T-helper 17 cell (primary cell): Measurements from ENCODE around the gene DOCK9. TPM values are rescaled to one million over a fixed set of nuclear protein-coding genes. Genes with fewer than 3 reads are reported as not detected.

Experiments
- ATAC-seq: fragments of 150-1000 bp; cut with Tn5 transposase; 2 replicates; pipeline ENCODE4 v1.10.0; 2021; ENCODE audit warnings: mild to moderate bottlenecking, moderate library complexity
- DNase-seq, 3 donors: peaks; one replicate each; pipeline versions ENCODE4 v3.0.0 to v3.0.0-alpha.2; 2020 to 2021
- H3K9me3 ChIP-seq: one replicate; pipeline ENCODE4 v1.7.0; 2013; ENCODE audit warnings: low read length, mild to moderate bottlenecking; ENCODE audit not compliant: control insufficient read depth, poor library complexity, severe bottlenecking
- H3K27ac Mint-ChIP-seq: one replicate; pipeline ENCODE4 v1.8.0; 2022; ENCODE audit warnings: mild to moderate bottlenecking, moderate library complexity, mixed read lengths
- H3K27me3 Mint-ChIP-seq: one replicate; pipeline ENCODE4 v1.8.0; 2022; ENCODE audit warnings: mixed read lengths
- H3K36me3 Mint-ChIP-seq: one replicate; pipeline ENCODE4 v1.8.0; 2022; ENCODE audit warnings: low read depth, mixed read lengths
- H3K4me1 Mint-ChIP-seq: one replicate; pipeline ENCODE4 v1.8.0; 2022; ENCODE audit warnings: mild to moderate bottlenecking, mixed read lengths
- H3K4me3 Mint-ChIP-seq: one replicate; pipeline ENCODE4 v1.8.0; 2022; ENCODE audit warnings: mild to moderate bottlenecking, moderate library complexity, mixed read lengths
- total RNA-seq, 4 donors: library from RNA in 2 of 4; stranded (reverse) in 2 of 4; gene quantifications; one replicate each; pipeline ENCODE4 v1.2.3 and lab custom pipeline; 2022 to 2026

DOCK9 gene
- total RNA-seq, 2 donors from 2014 or later = 95.2 to 119 TPM

DNA sequence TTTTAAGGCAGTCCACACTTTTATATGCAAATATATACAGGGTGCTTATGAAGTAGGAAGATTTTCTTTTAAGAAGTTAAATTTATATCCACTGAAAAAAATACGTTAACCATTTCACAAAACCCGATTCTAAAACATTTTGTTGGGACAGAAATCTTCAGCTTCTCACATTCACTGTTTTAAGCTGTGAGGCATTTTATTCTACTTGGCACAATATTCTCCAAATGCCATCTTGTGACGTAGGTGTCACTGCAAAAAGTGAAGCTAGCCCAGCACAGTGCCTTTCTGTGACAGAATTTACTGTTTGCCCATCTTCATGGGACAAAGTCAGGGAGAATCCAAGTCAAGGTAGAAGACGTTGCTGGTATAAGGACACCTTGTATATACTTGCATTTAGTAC is 130.9 kb downstream of the DOCK9 start:
- H3K4me1 Mint-ChIP-seq = peaks cover 9% of the 10 kb centered on the region
- ATAC-seq (no peak), DNase-seq (no peak)
- no peaks in the 10 kb centered on the region for H3K9me3 ChIP-seq
- H3K27ac Mint-ChIP-seq = no peak overlapping the region
- peaks cover 21% of the 10 kb centered on the region for H3K36me3 Mint-ChIP-seq
- H3K27me3 Mint-ChIP-seq = no peaks in the 10 kb centered on the region
- H3K4me3 Mint-ChIP-seq = no peak overlapping the region

DNA sequence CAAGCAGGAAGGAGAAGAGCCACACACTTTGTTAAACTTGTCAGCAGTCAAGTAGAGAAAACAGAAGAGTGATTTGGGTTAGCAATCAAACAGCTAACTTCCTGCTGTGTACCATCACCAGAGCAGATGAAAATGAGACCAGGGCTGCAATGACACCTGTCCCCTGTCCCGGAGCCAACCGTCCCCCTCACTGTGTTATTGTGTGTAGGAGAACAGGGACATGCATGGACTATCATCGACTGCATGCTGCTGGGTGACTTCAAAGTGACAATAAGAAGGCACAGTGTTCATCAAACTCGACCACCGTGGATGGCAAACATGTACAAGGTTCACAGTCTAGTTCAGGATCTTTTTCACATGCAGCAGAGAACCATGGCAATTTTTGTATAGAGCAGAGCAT is 131.3 kb downstream of the DOCK9 start:
- Mint-ChIP-seq H3K36me3 (peaks cover 21% of the 10 kb centered on the region), H3K4me3 (no peak overlapping the region), H3K4me1 (peaks cover 9% of the 10 kb centered on the region), H3K27ac (no peak overlapping the region), H3K27me3 (no peaks in the 10 kb centered on the region)
- DNase-seq (no peak), ATAC-seq (no peak)
- no peaks in the 10 kb centered on the region for H3K9me3 ChIP-seq

DNA sequence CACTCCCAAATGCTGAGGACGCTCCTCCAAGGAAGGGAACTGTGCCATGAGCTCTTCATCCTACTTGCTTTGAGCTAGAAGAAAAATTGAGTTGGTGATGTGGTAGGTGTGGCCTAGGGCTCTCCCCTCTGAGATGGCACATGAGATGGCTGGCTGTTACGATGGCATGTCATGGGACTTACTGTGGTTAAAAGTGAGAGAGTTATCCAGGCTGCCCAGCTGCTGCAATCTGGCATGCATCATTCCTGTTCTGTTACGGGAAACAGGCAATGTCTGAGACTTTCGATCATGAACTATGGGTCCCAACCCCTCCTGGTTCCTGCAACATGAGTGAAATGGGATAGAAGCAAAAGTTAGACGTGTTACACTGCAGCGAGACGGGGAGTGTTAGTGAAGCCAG is 132.1 kb downstream of the DOCK9 start:
- Mint-ChIP-seq H3K4me1 (peaks cover 9% of the 10 kb centered on the region), H3K36me3 (peaks cover 19% of the 10 kb centered on the region), H3K27me3 (no peaks in the 10 kb centered on the region), H3K4me3 (no peak overlapping the region), H3K27ac (no peak overlapping the region)
- ATAC-seq = no peak
- no peaks in the 10 kb centered on the region for H3K9me3 ChIP-seq
- no peak for DNase-seq

DNA sequence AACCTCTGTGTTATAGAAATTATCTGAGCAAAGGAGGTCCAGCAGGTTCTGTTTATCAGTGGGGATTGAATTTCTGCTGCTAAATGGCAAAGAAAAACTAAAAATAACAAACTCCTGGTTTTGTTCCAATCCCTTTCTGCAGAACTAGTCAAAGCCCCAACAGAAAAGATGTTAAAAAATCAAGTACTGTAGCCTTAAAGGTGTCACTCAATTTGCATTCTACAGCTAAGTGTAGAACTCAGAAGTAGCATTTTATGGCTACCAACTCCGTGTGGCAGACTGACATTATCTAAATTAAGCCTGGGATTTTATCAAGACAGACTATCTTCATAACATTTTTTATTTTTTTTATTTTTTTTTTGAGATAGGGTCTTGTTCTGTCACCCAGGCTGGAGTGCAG is 133.8 kb downstream of the DOCK9 start:
- Mint-ChIP-seq H3K36me3 (peaks cover 19% of the 10 kb centered on the region), H3K4me3 (no peak overlapping the region), H3K27me3 (no peaks in the 10 kb centered on the region), H3K27ac (no peak overlapping the region), H3K4me1 (peaks cover 9% of the 10 kb centered on the region)
- no peak for DNase-seq
- no peak for ATAC-seq
- no peaks in the 10 kb centered on the region for H3K9me3 ChIP-seq

GRCh38 chr13:98843482-98843877 is 134.4 kb downstream of the DOCK9 start:
- Mint-ChIP-seq H3K4me3 (no peak overlapping the region), H3K27me3 (no peaks in the 10 kb centered on the region), H3K36me3 (peaks cover 19% of the 10 kb centered on the region), H3K4me1 (peaks cover 9% of the 10 kb centered on the region), H3K27ac (peak overlapping the region; percentile 24)
- ATAC-seq (no peak), DNase-seq (no peak)
- H3K9me3 ChIP-seq = no peaks in the 10 kb centered on the region

DNA sequence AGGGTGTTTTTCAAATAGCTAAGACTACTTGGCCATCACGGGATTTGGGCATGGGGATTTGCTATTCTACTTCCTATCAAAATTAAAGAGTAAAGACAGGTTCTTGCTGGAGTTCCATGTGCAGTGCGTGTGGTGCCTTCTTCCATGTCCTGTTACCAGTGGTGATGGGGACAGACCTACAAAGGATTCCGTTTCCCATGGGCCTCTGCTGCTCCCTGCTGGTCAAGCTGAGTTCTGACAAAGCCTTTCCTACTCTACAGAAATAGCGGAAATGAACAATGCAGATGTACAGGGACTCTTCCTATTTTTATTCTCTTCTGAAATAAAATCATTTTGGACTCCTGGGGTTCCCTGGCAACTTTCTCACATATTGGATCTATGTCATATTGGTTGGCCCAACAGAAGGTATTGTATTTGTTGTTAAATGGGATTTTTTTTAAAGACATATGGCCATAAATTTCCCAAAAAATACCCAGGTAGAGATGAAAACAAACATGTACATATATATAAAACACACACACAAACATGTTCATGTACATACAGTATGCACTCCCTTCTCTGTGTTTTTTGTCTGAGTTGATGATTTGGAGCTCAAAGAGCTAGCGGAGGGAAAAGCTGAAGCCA is 134.9 kb downstream of the DOCK9 start:
- DNase-seq (peak; percentile 17 to 42 (median 18)), ATAC-seq (peak; percentile 84)
- H3K9me3 ChIP-seq = no peaks in the 10 kb centered on the region
- H3K27me3 Mint-ChIP-seq = no peaks in the 10 kb centered on the region
- H3K36me3 Mint-ChIP-seq = peaks cover 14% of the 10 kb centered on the region
- H3K4me3 Mint-ChIP-seq = no peak overlapping the region
- peak overlapping the region; percentile 24 for H3K27ac Mint-ChIP-seq
- H3K4me1 Mint-ChIP-seq = peaks cover 9% of the 10 kb centered on the region

GRCh38 chr13:98842070-98842469 is 135.8 kb downstream of the DOCK9 start:
- Mint-ChIP-seq H3K27me3 (no peaks in the 10 kb centered on the region), H3K36me3 (peaks cover 10% of the 10 kb centered on the region), H3K4me3 (no peak overlapping the region), H3K27ac (no peak overlapping the region), H3K4me1 (peaks cover 9% of the 10 kb centered on the region)
- no peaks in the 10 kb centered on the region for H3K9me3 ChIP-seq
- ATAC-seq (no peak), DNase-seq (no peak)

GRCh38 chr13:98839856-98840769 is 137.8 kb downstream of the DOCK9 start:
- H3K36me3 Mint-ChIP-seq = no peaks in the 10 kb centered on the region
- H3K9me3 ChIP-seq = no peaks in the 10 kb centered on the region
- peaks cover 6% of the 10 kb centered on the region for H3K4me1 Mint-ChIP-seq
- H3K27ac Mint-ChIP-seq = no peak overlapping the region
- ATAC-seq (peak; percentile 78), DNase-seq (peak in 2 of 3 donors; percentile 11 to 16)
- H3K27me3 Mint-ChIP-seq = no peaks in the 10 kb centered on the region
- no peak overlapping the region for H3K4me3 Mint-ChIP-seq

- Mint-ChIP-seq H3K4me3 (no peak overlapping the region), H3K27ac (no peak overlapping the region), H3K4me1 (peaks cover 6% of the 10 kb centered on the region), H3K36me3 (no peaks in the 10 kb centered on the region), H3K27me3 (no peaks in the 10 kb centered on the region)
- DNase-seq (no peak), ATAC-seq (no peak)
- H3K9me3 ChIP-seq = no peaks in the 10 kb centered on the region
Measured at GRCh38 chr13:98838776-98839175, 139.1 kb downstream of the DOCK9 start.

DNA sequence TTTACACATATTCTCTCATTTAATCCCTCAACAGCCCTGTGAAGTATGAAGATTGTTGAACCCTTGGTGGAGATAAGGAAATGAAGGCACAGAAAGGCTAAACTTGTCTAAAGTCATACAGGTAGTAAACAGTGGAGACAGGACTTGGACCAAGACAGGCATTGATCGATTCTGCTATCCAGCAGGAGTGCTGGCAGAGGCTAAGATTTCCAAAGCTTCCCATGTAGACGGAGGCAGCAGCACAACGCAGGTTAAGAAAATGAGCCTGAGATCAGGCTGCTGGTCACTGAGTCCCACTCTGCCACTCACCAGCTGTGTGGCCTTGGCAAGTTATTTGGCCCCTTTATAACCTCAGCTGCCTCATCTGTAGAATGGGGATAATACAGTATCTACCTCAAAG is 140.0 kb downstream of the DOCK9 start:
- no peaks in the 10 kb centered on the region for H3K9me3 ChIP-seq
- Mint-ChIP-seq H3K4me1 (peaks cover 3% of the 10 kb centered on the region), H3K27me3 (no peaks in the 10 kb centered on the region), H3K36me3 (no peaks in the 10 kb centered on the region), H3K4me3 (no peak overlapping the region), H3K27ac (no peak overlapping the region)
- no peak for DNase-seq
- ATAC-seq = no peak

DNA sequence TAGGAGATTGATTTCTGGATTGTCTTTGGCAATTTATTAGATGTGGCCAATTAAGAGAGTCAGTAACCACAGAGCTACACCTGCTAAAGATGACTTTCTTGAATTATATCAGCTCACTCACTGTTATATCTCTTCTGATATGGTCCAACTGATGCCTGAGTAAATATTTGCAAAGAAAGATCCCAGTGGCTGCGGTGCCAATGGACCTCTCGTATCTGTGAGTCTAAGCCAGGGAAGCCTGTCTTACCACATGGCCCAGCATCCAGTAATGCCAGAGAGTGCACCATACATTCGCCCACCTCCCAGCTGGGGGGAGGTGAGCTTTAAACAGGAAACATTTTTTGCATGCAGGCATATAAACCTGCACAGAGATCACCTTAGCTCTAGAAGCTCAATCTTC is 142.7 kb downstream of the DOCK9 start:
- Mint-ChIP-seq H3K27me3 (no peaks in the 10 kb centered on the region), H3K4me3 (no peak overlapping the region), H3K27ac (no peak overlapping the region), H3K4me1 (peaks cover 2% of the 10 kb centered on the region), H3K36me3 (peaks cover 9% of the 10 kb centered on the region)
- H3K9me3 ChIP-seq = no peaks in the 10 kb centered on the region
- ATAC-seq (no peak), DNase-seq (no peak)

DNA sequence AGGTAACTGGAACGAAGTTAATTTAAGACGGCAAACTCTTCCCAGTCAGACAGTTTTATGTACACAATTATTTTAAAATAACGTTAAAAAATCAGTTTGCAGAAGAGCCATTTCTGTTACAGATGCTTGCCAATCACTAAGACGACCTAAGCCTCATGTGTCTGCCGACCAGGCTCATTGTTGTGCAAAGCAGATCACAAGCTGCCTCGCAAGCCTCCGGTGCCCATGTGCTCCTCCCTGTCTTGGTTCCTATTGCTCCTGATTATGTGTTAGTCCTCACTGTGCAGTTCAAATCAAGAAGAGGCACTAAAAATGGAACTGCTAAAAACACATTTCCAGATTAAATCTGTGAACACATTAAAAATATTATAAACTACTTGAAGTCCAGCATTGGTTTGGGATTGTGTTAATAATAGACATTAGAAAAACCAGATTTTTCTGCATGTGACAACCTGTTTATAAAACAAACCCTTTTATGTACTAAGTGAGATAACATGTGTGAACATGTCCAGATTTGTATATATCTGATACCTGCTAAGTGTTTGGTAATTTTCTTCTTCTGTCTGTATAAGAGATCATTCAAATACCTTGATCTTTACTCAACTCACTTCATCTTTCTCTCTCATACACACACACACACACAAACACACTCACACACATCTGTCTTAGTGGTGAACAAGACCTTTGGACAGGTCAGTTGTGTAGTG is 143.5 kb downstream of the DOCK9 start:
- Mint-ChIP-seq H3K4me3 (no peak overlapping the region), H3K36me3 (peaks cover 9% of the 10 kb centered on the region), H3K4me1 (peaks cover 2% of the 10 kb centered on the region), H3K27ac (no peak overlapping the region), H3K27me3 (no peaks in the 10 kb centered on the region)
- ATAC-seq (no peak), DNase-seq (no peak)
- H3K9me3 ChIP-seq = no peaks in the 10 kb centered on the region

GRCh38 chr13:98831236-98831635 is 146.6 kb downstream of the DOCK9 start:
- no peak for ATAC-seq
- Mint-ChIP-seq H3K36me3 (peaks cover 9% of the 10 kb centered on the region), H3K27ac (no peak overlapping the region), H3K27me3 (no peaks in the 10 kb centered on the region), H3K4me1 (peaks cover 2% of the 10 kb centered on the region), H3K4me3 (no peak overlapping the region)
- no peaks in the 10 kb centered on the region for H3K9me3 ChIP-seq
- no peak for DNase-seq
